Fibroblast of lung (primary cell): ENCODE results near the gene BTNL9. TPM values are rescaled to one million over a fixed set of nuclear protein-coding genes. Genes with fewer than 3 reads are reported as not detected.

ENCODE experiments used
- DNase-seq, 2 donors: peaks; one replicate each; pipeline versions ENCODE4 v3.0.0 to v3.0.0-alpha.2; 2010; ENCODE audit warnings: low read depth in 2 of 2
- H2AFZ ChIP-seq: 2 replicates; pipeline ENCODE4 v1.5.1; 2012; ENCODE audit warnings: low read length, control low read depth, inconsistent platforms
- H3K27ac ChIP-seq: 2 replicates; pipeline ENCODE4 v1.5.1; 2011; ENCODE audit warnings: low read length, control low read depth; ENCODE audit not compliant: insufficient read depth
- H3K27me3 ChIP-seq: 2 replicates; pipeline ENCODE4 v1.5.1; 2011; ENCODE audit warnings: mild to moderate bottlenecking, low read length; ENCODE audit not compliant: control insufficient read depth, insufficient read depth
- H3K36me3 ChIP-seq: 2 replicates; pipeline ENCODE4 v1.5.1; 2011; ENCODE audit warnings: low read length; ENCODE audit not compliant: control insufficient read depth, insufficient read depth
- H3K4me1 ChIP-seq: 2 replicates; pipeline ENCODE4 v1.5.1; 2011; ENCODE audit warnings: low read length; ENCODE audit not compliant: control insufficient read depth, insufficient read depth; ENCODE audit errors: extremely low read depth
- H3K4me2 ChIP-seq: 2 replicates; pipeline ENCODE4 v1.5.1; 2011; ENCODE audit warnings: low read length, control low read depth; ENCODE audit not compliant: insufficient read depth; ENCODE audit errors: extremely low read depth
- H3K4me3 ChIP-seq, 4 experiments: fragments of 200-600 bp in 1 of 4; sonication (generic) in 1 of 4; replicated peaks in 1 of 4; 2 replicates each; pipeline ENCODE4 v1.5.1; 2011 to 2016; ENCODE audit warnings: low read length in 4 of 4, low read depth in 3 of 4, mild to moderate bottlenecking in 3 of 4, control low read depth in 2 of 4, inconsistent platforms in 1 of 4, mixed read lengths in 1 of 4; ENCODE audit not compliant: insufficient read depth in 1 of 4; ENCODE audit errors: control extremely low read depth in 1 of 4
- H3K79me2 ChIP-seq: 2 replicates; pipeline ENCODE4 v1.5.1; 2012; ENCODE audit warnings: mild to moderate bottlenecking, low read length, inconsistent platforms; ENCODE audit not compliant: control insufficient read depth, insufficient read depth
- H3K9ac ChIP-seq: 2 replicates; pipeline ENCODE4 v1.5.1; 2011; ENCODE audit warnings: mild to moderate bottlenecking, low read length, control low read depth; ENCODE audit not compliant: insufficient read depth
- H3K9me3 ChIP-seq: 2 replicates; pipeline ENCODE4 v1.5.1; 2012; ENCODE audit warnings: low read depth, low read length; ENCODE audit not compliant: control insufficient read depth, insufficient read depth
- H4K20me1 ChIP-seq: 2 replicates; pipeline ENCODE4 v1.5.1; 2011; ENCODE audit warnings: low read length; ENCODE audit not compliant: control insufficient read depth, insufficient read depth; ENCODE audit errors: extremely low read depth
- CTCF ChIP-seq, 2 donors: IDR thresholded peaks in 1 of 2; conservative IDR thresholded peaks in 1 of 2; 1 replicate in 1 of 2; 2 replicates in 1 of 2; pipeline ENCODE4 v1.5.1; 2011 to 2012; ENCODE audit warnings: low read length in 2 of 2, control low read depth in 1 of 2, inconsistent platforms in 1 of 2, low read depth in 1 of 2, mild to moderate bottlenecking in 1 of 2
- EZH2 ChIP-seq: IDR thresholded peaks from 2 replicates; pipeline ENCODE4 v1.5.1; 2012; ENCODE audit warnings: low read length, control low read depth, mild to moderate bottlenecking; ENCODE audit errors: missing control alignments
- polyA plus RNA-seq, 2 donors: library from polyadenylated mRNA; depleted of rRNA in 1 of 2; stranded (reverse) in 1 of 2; unstranded in 1 of 2; fragments of >200 nt; gene quantifications; 2 replicates each; pipeline ENCODE4 v1.2.1, GENCODE V29; 2011 to 2012; ENCODE audit warnings: missing spikeins in 1 of 2
- total RNA-seq: library from RNA; depleted of rRNA; stranded (reverse); fragments of >200 nt; gene quantifications from 2 replicates; pipeline ENCODE4 v1.2.1, GENCODE V29; 2014

Gene BTNL9
- total and polyA plus RNA-seq, 2 donors (not counting 1 experiment from before 2014, with no cell fraction given) = not detected

DNA sequence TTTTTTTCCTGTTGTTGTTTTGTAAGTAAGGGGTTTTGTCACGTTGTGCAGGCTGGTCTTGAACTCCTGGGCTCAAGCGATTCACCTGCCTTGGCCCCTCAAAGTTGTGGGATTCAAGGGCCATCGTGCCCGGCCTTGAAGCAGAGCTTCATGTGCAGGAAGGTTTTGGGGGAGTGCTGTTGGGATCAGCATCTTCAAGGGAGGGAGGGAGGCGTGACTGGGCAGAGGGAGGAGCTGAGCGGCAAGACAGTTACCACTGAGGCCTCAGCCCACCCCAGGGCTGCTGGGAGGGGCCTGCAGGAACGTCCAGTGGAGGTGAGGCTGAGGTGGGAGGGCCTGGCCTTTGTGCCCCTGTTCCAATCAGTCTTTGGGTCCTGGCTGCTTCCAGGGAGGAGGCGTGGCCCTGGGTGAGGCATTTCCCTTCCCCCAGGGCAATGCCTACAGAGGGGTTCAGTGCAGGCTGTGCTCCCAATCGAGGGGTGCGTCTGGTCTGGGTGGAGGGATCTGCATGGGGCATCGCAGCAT lies 69.5 kb downstream of the BTNL9 start:
- Histone ChIP-seq H3K4me1 (no peaks in the 10 kb centered on the region), H3K27ac (no peak overlapping the region), H3K9me3 (no peaks in the 10 kb centered on the region), H3K4me2 (no peak overlapping the region), H2AFZ (no peak overlapping the region), H3K27me3 (peaks cover 22% of the 10 kb centered on the region), H4K20me1 (no peaks in the 10 kb centered on the region), H3K36me3 (no peaks in the 10 kb centered on the region), H3K9ac (no peak overlapping the region), H3K4me3 (no peak overlapping the region), H3K79me2 (no peaks in the 10 kb centered on the region)
- no peak for DNase-seq
- TF ChIP-seq EZH2 (no peak), CTCF (conservative IDR thresholded peaks at IDR 0.05 in 1 of 2, IDR thresholded peaks at IDR 0.05 in 1 of 2; ENCODE audit: low read depth in 1 of 2, low read length in 2 of 2) (no peak)

DNA sequence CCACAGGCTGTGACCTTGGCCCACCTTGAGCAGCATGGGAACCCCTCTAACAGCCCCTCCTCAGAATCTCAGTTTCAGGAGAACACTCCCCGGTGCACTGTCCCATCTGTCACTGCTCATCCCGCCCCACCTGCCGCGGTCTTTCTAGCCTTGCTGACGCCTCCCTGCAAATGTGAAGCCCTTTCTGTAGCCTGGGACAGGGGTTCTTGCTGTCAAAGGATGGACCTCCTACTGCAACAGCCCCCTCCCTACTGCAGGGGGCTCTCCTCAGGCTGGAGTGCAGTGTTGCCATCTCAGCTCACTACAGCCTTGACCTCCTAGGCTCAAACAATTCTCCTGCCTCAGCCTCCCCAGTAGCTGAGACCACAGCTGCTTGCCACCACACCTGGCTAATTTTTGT lies 70.9 kb downstream of the BTNL9 start:
- no peak overlapping the region for H2AFZ ChIP-seq
- H3K4me3 ChIP-seq = no peak overlapping the region
- no peaks in the 10 kb centered on the region for H4K20me1 ChIP-seq
- TF ChIP-seq CTCF (conservative IDR thresholded peaks at IDR 0.05 in 1 of 2, IDR thresholded peaks at IDR 0.05 in 1 of 2; ENCODE audit: low read depth in 1 of 2, low read length in 2 of 2) (no peak), EZH2 (no peak)
- no peaks in the 10 kb centered on the region for H3K9me3 ChIP-seq
- H3K79me2 ChIP-seq = no peaks in the 10 kb centered on the region
- no peaks in the 10 kb centered on the region for H3K4me1 ChIP-seq
- no peak overlapping the region for H3K27ac ChIP-seq
- H3K9ac ChIP-seq = no peak overlapping the region
- H3K4me2 ChIP-seq = no peak overlapping the region
- H3K27me3 ChIP-seq = peaks cover 25% of the 10 kb centered on the region
- DNase-seq = no peak
- no peaks in the 10 kb centered on the region for H3K36me3 ChIP-seq

Other genes starting within 250 kb of the BTNL9 start
- 55.2 and 72.5 TPM in 2 replicates for gene MGAT1, start 237.5 kb upstream of the BTNL9 start, total RNA-seq
- gene MGAT1, start 237.5 kb upstream of the BTNL9 start, polyA plus RNA-seq = 80.6 and 90.4 TPM in 2 replicates
- gene ZFP62, start 179.0 kb upstream of the BTNL9 start, total RNA-seq = 24.1 TPM in 2 replicates
- gene ZFP62, start 179.0 kb upstream of the BTNL9 start, polyA plus RNA-seq = 10.1 and 14.4 TPM in 2 replicates
- not detected in 2 replicates for gene BTNL8, start 141.1 kb upstream of the BTNL9 start, total RNA-seq
- not detected in 2 replicates for gene BTNL8, start 141.1 kb upstream of the BTNL9 start, polyA plus RNA-seq
- not detected in 2 replicates for gene BTNL3, start 51.4 kb upstream of the BTNL9 start, total RNA-seq
- gene BTNL3, start 51.4 kb upstream of the BTNL9 start, polyA plus RNA-seq = not detected in 2 replicates
- gene OR2V1, start 90.9 kb downstream of the BTNL9 start, total RNA-seq = not detected in 2 replicates
- gene OR2V1, start 90.9 kb downstream of the BTNL9 start, polyA plus RNA-seq = not detected in 2 replicates
- gene OR2V2, start 107.3 kb downstream of the BTNL9 start, total RNA-seq = not detected in 2 replicates
- gene OR2V2, start 107.3 kb downstream of the BTNL9 start, polyA plus RNA-seq = not detected in 2 replicates
- 2.3 and 7.3 TPM in 2 replicates for gene TRIM7, start 164.9 kb downstream of the BTNL9 start, total RNA-seq
- gene TRIM7, start 164.9 kb downstream of the BTNL9 start, polyA plus RNA-seq = 4.7 and 6.9 TPM in 2 replicates
- 13.9 and 17.0 TPM in 2 replicates for gene TRIM41, start 183.0 kb downstream of the BTNL9 start, total RNA-seq
- gene TRIM41, start 183.0 kb downstream of the BTNL9 start, polyA plus RNA-seq = 8.3 and 11.0 TPM in 2 replicates
- gene RACK1, start 203.6 kb downstream of the BTNL9 start, total RNA-seq = 4,649 and 6,091 TPM in 2 replicates
- 3,014 and 3,409 TPM in 2 replicates for gene RACK1, start 203.6 kb downstream of the BTNL9 start, polyA plus RNA-seq
- 7.2 and 7.9 TPM in 2 replicates for gene TRIM52, start 220.9 kb downstream of the BTNL9 start, total RNA-seq
- 5.5 and 8.1 TPM in 2 replicates for gene TRIM52, start 220.9 kb downstream of the BTNL9 start, polyA plus RNA-seq